T-helper 1 cell (primary cell): ENCODE results near the gene CYLD.

Source experiments
- DNase-seq, 5 donors: peaks; one replicate each; pipeline ENCODE4 v3.0.0-alpha.2; 2012 to 2020

Gene CYLD

GRCh38 chr16:50711862-50712559 is 29.9 kb upstream of the CYLD start:
- DNase-seq: no peak

DNA sequence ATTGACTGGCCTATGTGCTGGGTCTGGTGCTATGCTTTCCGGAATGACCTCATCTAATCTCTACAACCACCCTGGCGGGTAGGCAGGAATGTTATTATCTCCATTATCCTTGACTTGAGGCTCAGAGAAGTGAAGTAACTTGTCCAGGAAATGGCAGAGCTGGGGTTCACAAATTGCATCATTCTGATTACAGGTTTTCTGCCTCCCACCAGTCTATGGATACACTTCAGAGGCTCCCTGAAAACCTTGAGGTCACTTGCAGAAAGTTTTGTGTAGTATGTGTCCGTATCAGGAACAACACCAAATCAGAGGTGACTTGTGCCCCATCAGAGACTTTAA is 29.4 kb upstream of the CYLD start:
- DNase-seq: no peak

DNA sequence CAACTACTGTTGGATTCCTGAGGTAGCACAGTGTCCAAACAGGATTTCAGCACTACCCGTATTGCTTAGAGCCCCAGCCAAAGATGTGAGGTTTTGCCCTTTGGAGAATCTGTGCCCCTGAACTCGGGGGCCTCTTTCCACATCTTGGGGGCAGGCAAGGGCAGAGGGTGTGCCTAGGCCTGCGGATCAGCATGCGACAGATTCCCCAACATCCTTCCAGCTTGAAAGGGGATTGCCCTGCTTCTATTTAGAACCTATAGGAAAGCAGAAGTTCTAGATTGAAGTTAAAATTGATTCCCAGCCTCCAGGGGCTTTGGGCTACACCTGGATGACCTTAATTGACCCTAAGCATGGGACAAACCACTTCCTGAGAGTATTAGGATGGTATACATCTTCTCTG is 28.9 kb upstream of the CYLD start:
- no peak for DNase-seq

DNA sequence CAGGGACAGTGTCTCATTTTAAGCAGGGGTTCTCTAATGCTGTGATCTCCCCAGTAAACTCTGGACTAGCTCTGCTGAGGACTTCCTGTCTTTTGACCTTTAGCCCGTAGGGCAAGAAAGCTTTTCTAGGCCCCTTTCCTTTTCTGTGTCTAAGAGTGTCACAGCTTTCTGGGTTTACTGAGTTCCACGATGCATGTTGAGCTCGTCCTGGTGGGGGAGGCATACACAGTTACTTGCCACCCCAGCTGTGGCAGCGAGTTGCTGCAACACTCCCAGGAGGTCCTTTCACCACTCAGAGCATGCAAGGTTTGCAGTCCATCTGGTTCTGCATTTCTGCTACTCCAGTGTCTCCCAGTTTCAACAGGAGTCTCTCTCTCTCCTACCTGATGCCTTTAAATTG is 24.8 kb upstream of the CYLD start:
- DNase-seq: no peak

DNA sequence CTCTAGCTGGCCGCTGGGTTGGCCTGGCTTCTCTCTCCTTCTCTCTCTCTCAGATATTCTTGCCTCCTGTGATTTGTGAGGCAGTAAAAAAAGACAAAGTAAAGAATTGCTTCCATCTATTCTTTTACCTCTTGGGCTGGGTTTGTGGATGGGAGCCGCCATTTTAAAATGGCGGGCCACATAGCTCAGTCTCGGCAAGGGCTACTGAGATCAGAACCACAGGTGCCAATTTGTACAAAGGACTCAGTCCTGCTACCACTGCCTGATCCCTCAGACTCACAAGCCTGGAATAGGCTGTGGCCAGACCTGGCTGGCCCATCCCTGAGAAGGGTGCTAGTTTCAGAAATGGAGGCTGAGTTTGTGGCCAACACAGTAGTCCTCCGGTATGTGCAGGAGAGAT is 24.4 kb upstream of the CYLD start:
- DNase-seq: no peak

GRCh38 chr16:50718061-50718760 is 23.7 kb upstream of the CYLD start:
- DNase-seq: no peak

DNA sequence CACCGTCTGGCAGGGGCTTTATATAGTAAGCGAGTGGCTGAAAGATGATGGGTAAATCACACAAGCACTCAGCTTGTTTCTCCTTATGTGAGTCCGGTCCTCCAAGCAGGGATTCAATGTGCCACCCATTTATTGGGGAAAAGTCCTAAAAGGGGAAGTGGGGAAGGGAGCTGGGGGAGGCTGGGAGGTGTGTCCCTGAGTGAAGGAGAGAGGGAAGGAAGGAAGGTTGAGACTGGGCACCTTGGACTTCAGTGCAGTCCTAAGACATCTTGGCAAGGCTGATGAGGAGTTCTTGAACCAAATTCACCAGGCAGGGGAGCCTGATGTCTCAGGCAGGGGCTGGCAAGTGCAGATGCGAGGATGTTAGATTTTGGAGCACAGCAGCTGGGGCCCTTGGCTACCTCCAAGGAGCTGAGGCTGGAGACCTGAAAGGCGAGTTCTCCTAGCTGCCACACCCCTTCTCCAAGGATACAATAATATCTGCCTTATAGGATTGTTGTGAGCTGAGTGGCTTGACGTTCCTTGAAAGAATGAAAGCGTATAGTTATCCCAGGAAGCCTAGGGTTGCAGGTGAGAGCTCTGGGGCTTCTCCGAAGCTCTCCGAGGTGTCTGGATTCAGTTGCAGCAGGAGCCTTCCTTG is 23.0 kb upstream of the CYLD start:
- no peak for DNase-seq

DNA sequence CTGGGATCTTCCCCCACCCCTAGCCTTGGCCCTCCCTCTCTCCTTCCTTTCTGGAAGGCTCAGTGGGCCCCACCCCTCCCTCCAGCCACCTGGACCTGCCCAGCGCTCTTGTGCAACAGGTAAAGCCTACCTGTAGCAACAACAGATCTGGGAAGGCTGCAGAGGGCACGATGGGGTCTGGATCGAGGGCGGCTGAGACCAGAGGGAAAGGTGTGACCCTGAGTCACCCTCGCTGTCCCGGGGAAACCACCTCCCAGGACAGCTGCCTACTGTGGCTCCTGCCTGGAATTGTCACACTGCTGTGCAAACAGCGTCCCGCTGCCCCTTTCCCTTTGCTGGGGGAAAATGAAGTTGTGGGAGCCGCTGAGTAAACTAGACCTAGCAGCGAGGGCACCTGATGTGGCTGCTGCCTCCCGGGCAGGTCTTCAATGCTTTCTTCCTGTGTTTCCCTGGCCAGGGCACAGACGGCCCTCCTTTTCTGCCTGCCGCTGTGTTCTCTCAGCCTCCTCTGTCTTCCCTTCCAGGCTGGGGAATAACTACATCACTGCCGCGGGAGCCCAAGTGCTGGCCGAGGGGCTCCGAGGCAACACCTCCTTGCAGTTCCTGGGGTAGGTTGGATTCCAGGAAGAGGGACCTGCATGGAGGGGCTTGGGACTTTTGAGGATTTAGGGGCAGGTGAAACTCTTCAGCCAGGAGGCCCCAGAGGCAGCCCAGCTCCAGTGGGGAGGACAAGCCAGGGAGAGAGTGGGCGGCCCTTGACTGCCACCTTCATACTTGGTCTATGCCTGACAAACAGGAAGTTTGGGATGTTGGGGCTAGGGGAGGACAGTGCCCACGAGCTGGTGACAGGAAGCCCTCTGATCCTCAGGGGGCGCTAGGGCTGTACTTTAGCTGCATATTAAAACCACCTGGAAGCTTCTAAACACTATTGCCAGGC is 22.2 kb upstream of the CYLD start:
- no peak for DNase-seq

GRCh38 chr16:50721549-50722404 is 20.1 kb upstream of the CYLD start:
- DNase-seq: no peak

DNA sequence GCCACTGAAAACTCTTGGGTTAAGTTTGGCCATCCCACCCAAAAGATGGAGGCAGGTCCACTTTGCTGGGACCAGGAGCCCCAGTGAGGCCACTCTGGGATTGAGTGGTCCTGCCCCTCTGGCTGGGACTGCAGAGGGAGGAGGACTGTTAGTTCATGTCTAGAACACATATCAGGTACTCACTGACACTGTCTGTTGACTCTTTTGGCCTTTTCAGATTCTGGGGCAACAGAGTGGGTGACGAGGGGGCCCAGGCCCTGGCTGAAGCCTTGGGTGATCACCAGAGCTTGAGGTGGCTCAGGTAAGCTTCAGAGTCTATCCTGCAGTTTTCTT is 19.5 kb upstream of the CYLD start:
- DNase-seq: no peak

- no peak for DNase-seq
Measured at GRCh38 chr16:50722960-50723359, 18.9 kb upstream of the CYLD start.

- peak in 1 of 5 donors; percentile 39 for DNase-seq
Measured at GRCh38 chr16:50724306-50724705, 17.6 kb upstream of the CYLD start.

- DNase-seq: peak in 2 of 5 donors; percentile 14 to 29
Measured at GRCh38 chr16:50731130-50731988, 10.5 kb upstream of the CYLD start.

- no peak for DNase-seq
Measured at GRCh38 chr16:50731989-50732832, 9.7 kb upstream of the CYLD start.

DNA sequence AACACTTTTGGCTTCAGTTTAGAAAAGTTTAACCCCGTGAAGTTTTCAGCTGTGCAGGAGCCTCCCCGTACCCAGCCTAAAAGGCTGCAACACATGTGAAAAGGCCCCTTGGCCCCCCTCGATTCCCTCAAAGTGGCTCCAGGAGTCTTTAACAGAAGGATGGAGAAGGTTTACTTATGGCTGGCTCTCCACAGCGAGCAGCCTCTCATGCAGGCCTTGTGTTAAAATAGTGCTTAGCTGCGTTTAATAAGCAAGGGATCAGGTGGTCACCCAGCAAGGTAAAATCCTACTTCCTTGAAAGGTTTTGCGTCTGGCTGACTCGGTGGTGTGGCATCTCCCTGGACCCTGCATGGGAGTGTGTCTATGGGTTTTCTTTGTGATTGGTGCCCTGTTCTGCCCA is 8.4 kb upstream of the CYLD start:
- DNase-seq: no peak

DNA sequence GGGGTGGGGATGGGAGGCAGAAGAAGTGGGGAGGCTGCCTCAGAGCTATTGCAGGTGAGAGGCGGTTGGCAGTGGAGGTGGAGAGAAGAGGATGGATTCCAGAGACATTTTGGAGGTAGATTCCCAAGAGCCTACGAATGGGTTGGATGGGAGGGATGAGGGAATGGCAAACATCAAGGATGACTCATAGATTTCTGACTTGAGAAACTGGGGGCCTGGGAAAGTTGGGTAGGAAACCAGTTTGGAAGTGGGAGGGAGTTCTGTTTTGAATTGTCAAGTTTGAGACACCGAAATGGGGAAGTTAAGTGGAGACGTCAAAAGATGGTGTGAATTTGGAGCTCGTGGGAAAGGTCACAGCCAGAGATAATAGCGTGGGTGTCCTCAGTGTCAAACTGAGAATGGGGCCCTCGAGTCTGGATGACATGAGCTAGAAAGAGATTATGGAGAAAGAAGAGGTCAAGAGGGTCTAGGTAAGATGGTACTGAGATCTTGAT is 6.2 kb upstream of the CYLD start:
- no peak for DNase-seq

- no peak for DNase-seq
Measured at GRCh38 chr16:50736448-50736847, 5.4 kb upstream of the CYLD start.

DNA sequence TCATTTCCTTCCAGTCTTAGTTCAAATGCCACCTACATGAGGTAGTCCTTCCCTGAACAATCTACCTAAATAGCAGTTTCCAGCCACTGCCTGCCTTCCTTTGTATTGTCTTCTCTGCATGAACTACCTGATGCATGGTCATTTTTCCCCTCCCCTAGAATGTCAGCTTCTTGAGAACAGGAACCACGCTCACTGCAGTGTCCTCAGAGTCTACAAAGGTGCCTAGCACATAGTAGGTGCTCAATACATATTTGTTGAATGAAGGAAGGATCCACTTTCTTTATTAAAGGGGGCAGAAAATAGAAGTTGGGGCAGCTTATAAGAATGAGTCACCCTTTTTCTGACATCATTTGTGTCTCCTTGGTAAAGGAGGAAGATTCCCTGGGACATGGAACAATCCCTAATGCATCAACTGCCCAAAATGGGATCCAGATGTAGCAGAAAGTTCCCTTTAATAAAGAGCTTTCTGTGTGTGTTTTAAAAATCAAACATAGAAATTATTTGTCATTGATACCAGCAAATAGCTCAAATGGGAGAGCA is 4.4 kb upstream of the CYLD start:
- DNase-seq: no peak

DNA sequence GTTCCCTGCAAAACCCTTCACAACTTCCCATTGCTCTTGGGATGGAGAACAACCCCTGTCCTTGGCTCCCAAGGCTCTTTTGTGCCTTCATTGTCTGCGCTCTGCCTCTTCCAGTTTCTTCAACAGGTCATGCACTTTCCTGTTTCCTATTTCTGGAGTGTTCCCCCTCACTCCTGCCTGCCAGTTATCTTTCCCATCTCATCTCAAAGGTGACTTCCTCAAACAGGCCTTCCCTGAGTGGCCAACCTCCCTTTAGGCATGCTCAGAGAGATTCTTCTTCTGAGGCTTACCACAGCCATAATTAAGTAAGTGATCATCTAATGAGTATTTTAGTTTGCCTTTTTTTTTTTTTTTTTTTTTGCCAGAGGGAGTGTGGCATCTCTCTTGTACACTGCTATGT is 2.9 kb upstream of the CYLD start:
- DNase-seq: no peak

DNA sequence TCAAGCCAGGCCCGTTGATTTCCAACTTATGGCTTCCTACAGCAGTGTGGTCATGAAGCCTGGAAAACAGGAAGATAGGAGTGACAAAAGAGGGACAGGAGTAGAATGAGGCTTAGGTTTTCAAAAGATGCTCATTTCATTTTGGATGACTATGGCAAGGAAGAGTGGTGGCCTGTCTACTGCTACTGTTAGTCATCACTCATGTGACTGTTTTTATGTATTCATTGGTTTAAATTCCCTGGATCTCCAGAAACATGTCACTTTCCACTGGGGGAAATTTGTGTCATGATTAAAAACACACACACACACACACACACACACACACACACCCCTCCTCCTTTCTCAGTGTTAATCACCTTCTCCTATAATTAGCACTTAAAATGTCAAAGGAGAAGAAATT is 1.1 kb upstream of the CYLD start:
- DNase-seq: no peak
